ENCODE measurements around the gene SGMS1. TPM values are rescaled to one million over a fixed set of nuclear protein-coding genes. Genes with fewer than 3 reads are reported as not detected.
A peak's percentile ranks its signal among the peaks of the same experiment; 100 is the strongest.

SGMS1 gene
- total RNA-seq, 1 experiment from 2014 or later = 19.7 TPM

- Histone ChIP-seq H3K27me3 (no peaks in the 10 kb centered on the region), H3K4me3 (no peak overlapping the region), H3K36me3 (no peaks in the 10 kb centered on the region; the same call in 1 of the 2 replicates), H3K9me3 (no peaks in the 10 kb centered on the region)
- DNase-seq = no peak
Measured at GRCh38 chr10:50334273-50334672, 289.5 kb downstream of the SGMS1 start.

DNA sequence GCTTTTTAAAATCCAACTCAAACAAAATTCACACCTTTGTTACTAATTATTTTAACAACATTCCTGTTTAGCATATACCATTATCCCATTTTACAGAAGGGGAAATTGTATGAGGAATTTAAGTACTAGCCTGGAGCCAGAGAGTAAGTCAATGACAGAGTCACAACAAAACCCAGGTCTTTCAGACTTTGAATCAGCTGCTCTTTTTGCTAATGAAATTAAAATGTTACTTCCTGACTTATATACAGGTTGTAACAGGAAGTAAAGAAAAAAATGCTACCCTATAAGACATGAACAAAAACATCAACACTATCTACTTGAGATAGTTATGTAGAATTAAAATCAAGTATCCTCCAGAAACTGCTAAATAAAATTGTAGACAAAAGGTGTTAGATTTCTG lies 289.9 kb downstream of the SGMS1 start:
- no peaks in the 10 kb centered on the region; the same call in 1 of the 2 replicates for H3K36me3 ChIP-seq
- H3K27me3 ChIP-seq = no peaks in the 10 kb centered on the region
- no peak for DNase-seq
- no peak overlapping the region for H3K4me3 ChIP-seq
- no peaks in the 10 kb centered on the region for H3K9me3 ChIP-seq

DNA sequence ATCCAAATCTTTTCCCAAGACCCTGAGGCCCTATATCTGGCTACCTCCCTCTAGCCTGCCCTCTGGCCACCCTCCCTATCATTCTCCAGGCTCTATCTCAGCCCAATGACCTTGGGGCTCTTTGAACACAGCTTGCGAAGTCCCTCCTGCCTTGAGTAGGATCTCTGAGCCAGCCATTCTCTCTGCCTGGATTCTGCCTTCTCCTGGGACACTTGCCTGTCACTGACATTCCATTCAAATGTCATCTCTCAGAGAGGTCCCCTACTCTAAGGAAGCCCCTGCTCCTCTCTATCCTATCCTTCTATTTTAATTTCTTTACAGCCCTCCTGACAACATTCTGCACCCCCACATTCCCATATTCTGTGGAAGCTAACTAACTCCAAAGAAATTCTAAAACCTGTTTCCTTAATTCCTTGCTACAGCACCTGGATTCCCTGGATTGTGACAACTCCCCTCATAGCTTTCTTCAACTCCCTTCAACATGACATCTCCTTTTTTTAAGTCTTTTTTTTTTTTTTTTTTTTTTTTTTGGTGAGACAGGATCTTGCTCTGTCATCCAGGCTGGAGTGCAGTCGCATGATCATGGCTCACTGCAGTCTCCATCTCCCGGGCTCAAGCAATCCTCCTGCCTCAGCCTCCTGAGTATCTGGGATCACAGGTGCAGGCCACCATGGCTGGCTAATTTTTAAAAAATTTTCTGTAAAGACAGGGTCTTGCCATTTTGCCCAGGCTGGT lies 291.5 kb downstream of the SGMS1 start:
- no peak overlapping the region for H3K4me3 ChIP-seq
- no peaks in the 10 kb centered on the region; the same call in 1 of the 2 replicates for H3K36me3 ChIP-seq
- DNase-seq = no peak
- H3K9me3 ChIP-seq = no peaks in the 10 kb centered on the region
- H3K27me3 ChIP-seq = no peaks in the 10 kb centered on the region

DNA sequence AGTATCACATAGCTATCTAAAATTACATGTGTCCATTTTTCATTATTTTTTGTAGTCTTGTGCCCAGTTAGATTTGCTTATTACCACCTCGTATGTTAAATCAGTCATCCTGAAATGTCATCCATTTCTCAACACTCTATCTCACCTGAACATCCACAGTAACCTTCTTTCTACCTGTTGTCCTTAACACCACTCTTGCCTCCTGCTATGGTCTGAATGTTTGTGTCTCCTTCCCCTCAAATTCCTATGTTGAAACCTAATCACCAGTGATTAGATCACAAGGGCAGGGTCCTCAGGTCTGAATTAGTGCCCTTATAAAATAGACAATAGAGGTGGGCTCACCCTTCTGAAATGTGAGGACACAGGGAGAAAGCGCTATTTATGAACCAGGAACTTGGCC lies 292.3 kb downstream of the SGMS1 start:
- Histone ChIP-seq H3K27me3 (no peaks in the 10 kb centered on the region), H3K36me3 (no peaks in the 10 kb centered on the region; the same call in 1 of the 2 replicates), H3K9me3 (no peaks in the 10 kb centered on the region), H3K4me3 (no peak overlapping the region)
- no peak for DNase-seq

DNA sequence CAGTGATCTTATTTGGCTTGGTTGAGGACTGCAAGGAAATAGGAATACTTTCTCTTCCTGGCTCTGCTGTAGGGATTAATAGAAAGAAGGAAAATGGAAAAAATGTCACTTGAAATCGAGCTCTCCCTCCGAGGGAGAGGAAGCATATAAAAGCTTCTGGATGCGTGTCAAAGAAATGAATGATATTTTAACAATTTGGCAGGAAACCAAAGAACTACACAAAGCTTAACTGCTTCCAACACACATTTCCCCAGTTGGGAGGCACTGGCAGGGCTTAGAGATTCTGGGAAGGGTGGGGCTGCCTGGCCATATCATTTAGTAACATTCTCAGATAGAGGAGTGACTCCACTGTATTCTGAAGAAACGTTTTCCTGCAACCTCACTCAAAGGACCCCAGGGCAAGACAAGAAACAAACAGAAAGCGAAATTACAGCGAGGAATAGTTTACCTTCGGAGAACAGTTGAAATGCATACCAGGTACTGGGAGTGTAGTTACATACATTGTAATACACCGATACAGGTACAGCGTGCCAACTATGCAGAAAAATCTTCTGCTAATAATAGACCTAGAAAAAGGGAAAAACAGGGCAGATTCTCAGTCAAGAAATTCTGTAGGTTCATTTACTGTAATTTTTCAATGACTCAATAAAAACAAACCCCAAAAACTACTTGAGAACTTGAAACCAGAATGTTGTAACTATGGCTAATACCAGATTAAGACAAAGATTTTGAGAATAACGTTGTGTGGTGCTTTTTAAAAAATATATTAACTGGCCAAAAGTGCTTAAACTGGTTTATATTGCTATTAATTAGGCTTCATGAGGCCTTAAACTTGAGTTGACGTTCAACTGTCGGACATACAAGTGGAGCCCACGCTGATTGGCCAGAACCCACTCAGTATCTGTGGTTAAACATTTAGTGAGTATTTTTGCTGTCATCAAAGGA lies 296.7 kb downstream of the SGMS1 start:
- Histone ChIP-seq H3K36me3 (peaks cover 4% of the 10 kb centered on the region; the same call in 1 of the 2 replicates), H3K4me3 (no peak overlapping the region), H3K27me3 (no peaks in the 10 kb centered on the region), H3K9me3 (no peaks in the 10 kb centered on the region)
- peak; percentile 76 for DNase-seq

- Histone ChIP-seq H3K4me3 (no peak overlapping the region), H3K9me3 (no peaks in the 10 kb centered on the region), H3K36me3 (peaks cover 4% of the 10 kb centered on the region; the same call in 1 of the 2 replicates), H3K27me3 (no peaks in the 10 kb centered on the region)
- DNase-seq = no peak
Measured at GRCh38 chr10:50326172-50326555, 297.6 kb downstream of the SGMS1 start.

GRCh38 chr10:50325449-50326171 lies 298.1 kb downstream of the SGMS1 start:
- DNase-seq = peak; percentile 90
- Histone ChIP-seq H3K36me3 (peaks cover 4% of the 10 kb centered on the region; the same call in 1 of the 2 replicates), H3K4me3 (no peak overlapping the region)

GRCh38 chr10:50324680-50325393 lies 298.9 kb downstream of the SGMS1 start:
- Histone ChIP-seq H3K9me3 (no peaks in the 10 kb centered on the region), H3K4me3 (no peak overlapping the region), H3K27me3 (no peaks in the 10 kb centered on the region), H3K36me3 (peaks cover 4% of the 10 kb centered on the region; the same call in 1 of the 2 replicates)
- DNase-seq = no peak

More at GRCh38 chr10:50325449-50326171, 298.1 kb downstream of the SGMS1 start:
- no peaks in the 10 kb centered on the region for H3K27me3 ChIP-seq
- no peaks in the 10 kb centered on the region for H3K9me3 ChIP-seq

DNA sequence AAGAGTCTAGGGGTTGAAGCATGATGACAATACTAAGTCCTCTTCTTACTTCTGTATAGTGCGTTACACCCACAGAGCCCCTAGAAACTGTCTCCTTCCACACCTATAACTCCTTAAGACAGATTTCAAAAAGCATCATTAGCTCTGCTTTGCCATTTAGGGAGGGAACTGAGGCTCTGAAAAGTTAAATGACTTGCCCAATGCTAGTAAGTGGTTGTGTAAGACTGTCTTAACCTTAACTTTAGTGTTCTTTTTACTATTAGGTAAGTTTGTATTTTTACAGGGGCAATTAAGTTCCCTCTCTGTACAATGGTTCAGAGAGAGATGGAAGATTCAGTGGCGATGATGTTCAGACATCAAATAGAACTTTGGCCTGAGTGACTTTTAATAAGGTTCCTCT lies 299.7 kb downstream of the SGMS1 start:
- H3K36me3 ChIP-seq = peaks cover 4% of the 10 kb centered on the region; the same call in 1 of the 2 replicates
- no peak for DNase-seq
- no peak overlapping the region for H3K4me3 ChIP-seq
- no peaks in the 10 kb centered on the region for H3K9me3 ChIP-seq
- no peaks in the 10 kb centered on the region for H3K27me3 ChIP-seq

DNA sequence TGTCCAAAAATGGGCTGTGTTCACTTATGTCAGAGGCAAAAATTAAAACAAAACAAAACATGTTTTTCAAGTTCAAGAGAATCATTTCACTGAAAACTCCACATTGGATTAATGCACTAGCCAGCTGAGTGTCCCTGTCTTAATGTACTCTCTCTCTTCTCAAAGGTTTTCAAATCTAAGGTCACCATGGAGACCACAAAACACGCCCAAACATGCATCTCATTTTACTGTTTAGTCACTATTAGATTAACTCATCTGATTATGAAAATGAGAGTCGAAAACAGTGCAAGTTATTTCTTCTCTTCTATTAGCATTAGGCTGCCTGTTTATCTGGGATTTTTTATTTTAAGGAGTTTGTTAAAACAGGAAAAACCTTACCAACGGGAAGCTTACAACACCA lies 301.7 kb downstream of the SGMS1 start:
- H3K36me3 ChIP-seq = peaks cover 4% of the 10 kb centered on the region; the same call in 1 of the 2 replicates
- no peaks in the 10 kb centered on the region for H3K27me3 ChIP-seq
- H3K4me3 ChIP-seq = no peak overlapping the region
- no peaks in the 10 kb centered on the region for H3K9me3 ChIP-seq
- DNase-seq = no peak

GRCh38 chr10:50318129-50318528 lies 305.6 kb downstream of the SGMS1 start:
- no peaks in the 10 kb centered on the region for H3K9me3 ChIP-seq
- H3K36me3 ChIP-seq = no peaks in the 10 kb centered on the region
- no peak overlapping the region for H3K4me3 ChIP-seq
- DNase-seq = no peak
- no peaks in the 10 kb centered on the region for H3K27me3 ChIP-seq

GRCh38 chr10:50316695-50317648 lies 306.8 kb downstream of the SGMS1 start:
- no peaks in the 10 kb centered on the region for H3K36me3 ChIP-seq
- H3K27me3 ChIP-seq = no peaks in the 10 kb centered on the region
- no peak for DNase-seq
- 0 out of 2 replicates have a peak, but pooled peaks cover 2% of the 10 kb centered on the region for H3K9me3 ChIP-seq
- no peak overlapping the region for H3K4me3 ChIP-seq

DNA sequence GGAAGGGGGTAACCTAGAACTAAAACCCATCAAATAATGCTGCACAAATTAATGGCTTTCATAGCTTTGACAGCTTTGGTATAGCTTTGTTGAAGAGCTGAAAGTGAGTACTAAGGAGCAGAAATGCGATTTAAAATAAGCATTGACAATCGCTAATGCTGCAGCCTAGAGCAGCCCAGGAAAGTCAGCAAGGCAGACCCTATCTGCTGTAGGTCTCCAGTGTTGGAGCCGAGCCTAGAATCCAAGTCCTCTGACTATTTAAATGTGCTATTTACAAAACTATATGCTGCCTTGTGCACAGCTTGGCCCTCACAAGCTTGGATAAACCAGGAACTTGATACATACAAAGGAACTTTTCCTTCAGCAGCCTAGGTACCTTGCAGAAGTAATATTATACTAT lies 307.6 kb downstream of the SGMS1 start:
- Histone ChIP-seq H3K9me3 (0 out of 2 replicates have a peak, but pooled peaks cover 2% of the 10 kb centered on the region), H3K4me3 (no peak overlapping the region), H3K36me3 (peaks cover 1% of the 10 kb centered on the region), H3K27me3 (no peaks in the 10 kb centered on the region)
- DNase-seq = no peak

DNA sequence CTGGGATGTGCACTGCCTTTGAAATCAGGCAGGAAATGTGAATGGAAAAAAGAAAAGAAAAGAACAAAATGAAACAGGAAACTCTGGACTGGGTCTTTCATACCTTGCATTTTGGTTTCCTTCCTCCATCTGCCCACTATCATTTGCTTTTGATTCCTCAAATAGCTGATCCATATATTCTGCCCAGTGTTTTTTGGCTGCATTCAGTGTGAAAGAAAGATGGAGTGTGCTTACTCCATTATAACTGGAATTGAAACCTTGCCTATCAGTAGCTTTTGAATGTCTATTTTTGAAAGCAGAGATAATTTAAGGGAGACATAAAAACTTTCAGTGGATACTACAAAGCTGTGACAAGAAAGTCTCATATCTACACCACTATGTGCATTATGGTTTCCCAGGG lies 308.3 kb downstream of the SGMS1 start:
- Histone ChIP-seq H3K27me3 (no peaks in the 10 kb centered on the region), H3K4me3 (no peak overlapping the region), H3K36me3 (peaks cover 9% of the 10 kb centered on the region), H3K9me3 (0 out of 2 replicates have a peak, but pooled peaks cover 2% of the 10 kb centered on the region)
- DNase-seq = no peak
